AG04450 (cell line): ENCODE data around the gene OR1L8. TPM values are rescaled to one million over a fixed set of nuclear protein-coding genes. Genes with fewer than 3 reads are reported as not detected.
"Not testable (repeated sequence)": the region's sequence is repeated elsewhere in the genome, so short reads cannot be mapped to it uniquely, and the experiment has no call there.

Source experiments
- CTCF ChIA-PET: fragments of 300-600, 350-600 bp; formaldehyde crosslinking; extraction: SDS; loops from one replicate; lab custom pipeline; 2022; ENCODE audit warnings: antibody characterized with exemption, inconsistent platforms; lab: Charles Lee
- POLR2A ChIA-PET: fragments of 350-600 bp; formaldehyde crosslinking; extraction: SDS; loops from one replicate; lab custom pipeline; 2021; ENCODE audit warnings: antibody characterized with exemption, inconsistent platforms; lab: Yijun Ruan, JAX
- DNase-seq: peaks from one replicate; pipeline ENCODE4 v3.0.0-alpha.2; 2011; ENCODE audit warnings: low read depth, low spot score
- H3K27ac ChIP-seq: one replicate; pipeline ENCODE4 v1.5.1; 2012; ENCODE audit warnings: low read depth, low read length, control low read depth
- H3K27me3 ChIP-seq: one replicate; pipeline ENCODE4 v1.6.0; 2012; ENCODE audit warnings: low read length; ENCODE audit not compliant: control insufficient read depth, insufficient read depth
- H3K4me3 ChIP-seq: 2 replicates; pipeline ENCODE4 v1.5.1; 2011; ENCODE audit warnings: mild to moderate bottlenecking, low read depth, low read length, control low read depth
- H3K9me3 ChIP-seq: 2 replicates; pipeline ENCODE4 v1.5.1; 2012; ENCODE audit warnings: low read length; ENCODE audit not compliant: control insufficient read depth, insufficient read depth
- polyA plus RNA-seq: library from polyadenylated mRNA; depleted of rRNA; stranded (reverse); fragments of >200 nt; gene quantifications from 2 replicates; pipeline ENCODE4 v1.2.3, GENCODE V29; 2011
- TF ChIP-seq, protein P1 (sequence below): IDR thresholded peaks from 2 replicates; pipeline ENCODE4 v1.5.1; 2011; ENCODE audit warnings: low read depth, low read length, control low read depth, inconsistent platforms

OR1L8 gene
- polyA plus RNA-seq, 1 experiment: not detected

DNA sequence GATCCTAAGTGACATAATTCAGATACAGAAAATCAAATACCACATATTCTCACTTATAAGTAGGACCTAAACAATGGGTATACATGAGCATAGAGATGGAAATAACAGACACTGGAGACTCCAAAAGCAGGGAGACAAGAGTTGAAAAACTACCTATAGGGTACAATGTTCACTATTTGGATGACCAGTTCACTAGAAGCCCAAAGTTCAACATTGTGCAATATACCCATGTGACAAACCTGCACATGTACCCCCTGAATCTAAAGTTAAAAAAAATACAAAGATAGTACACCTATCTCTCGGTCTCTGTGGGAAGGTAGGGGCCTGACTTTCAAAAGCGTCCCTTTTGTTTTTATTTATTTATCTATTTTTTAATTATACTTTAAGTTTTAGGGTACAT is 44.4 kb downstream of the OR1L8 start:
- DNase-seq: no peak
- Histone ChIP-seq H3K4me3 (no peak overlapping the region), H3K27me3 (no peaks in the 10 kb centered on the region), H3K27ac (no peak overlapping the region), H3K9me3 (no peaks in the 10 kb centered on the region)
- TF ChIP-seq, protein P1, sequence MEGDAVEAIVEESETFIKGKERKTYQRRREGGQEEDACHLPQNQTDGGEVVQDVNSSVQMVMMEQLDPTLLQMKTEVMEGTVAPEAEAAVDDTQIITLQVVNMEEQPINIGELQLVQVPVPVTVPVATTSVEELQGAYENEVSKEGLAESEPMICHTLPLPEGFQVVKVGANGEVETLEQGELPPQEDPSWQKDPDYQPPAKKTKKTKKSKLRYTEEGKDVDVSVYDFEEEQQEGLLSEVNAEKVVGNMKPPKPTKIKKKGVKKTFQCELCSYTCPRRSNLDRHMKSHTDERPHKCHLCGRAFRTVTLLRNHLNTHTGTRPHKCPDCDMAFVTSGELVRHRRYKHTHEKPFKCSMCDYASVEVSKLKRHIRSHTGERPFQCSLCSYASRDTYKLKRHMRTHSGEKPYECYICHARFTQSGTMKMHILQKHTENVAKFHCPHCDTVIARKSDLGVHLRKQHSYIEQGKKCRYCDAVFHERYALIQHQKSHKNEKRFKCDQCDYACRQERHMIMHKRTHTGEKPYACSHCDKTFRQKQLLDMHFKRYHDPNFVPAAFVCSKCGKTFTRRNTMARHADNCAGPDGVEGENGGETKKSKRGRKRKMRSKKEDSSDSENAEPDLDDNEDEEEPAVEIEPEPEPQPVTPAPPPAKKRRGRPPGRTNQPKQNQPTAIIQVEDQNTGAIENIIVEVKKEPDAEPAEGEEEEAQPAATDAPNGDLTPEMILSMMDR: no peak
- CTCF ChIA-PET: no interaction called here
- POLR2A ChIA-PET: no interaction called here

DNA sequence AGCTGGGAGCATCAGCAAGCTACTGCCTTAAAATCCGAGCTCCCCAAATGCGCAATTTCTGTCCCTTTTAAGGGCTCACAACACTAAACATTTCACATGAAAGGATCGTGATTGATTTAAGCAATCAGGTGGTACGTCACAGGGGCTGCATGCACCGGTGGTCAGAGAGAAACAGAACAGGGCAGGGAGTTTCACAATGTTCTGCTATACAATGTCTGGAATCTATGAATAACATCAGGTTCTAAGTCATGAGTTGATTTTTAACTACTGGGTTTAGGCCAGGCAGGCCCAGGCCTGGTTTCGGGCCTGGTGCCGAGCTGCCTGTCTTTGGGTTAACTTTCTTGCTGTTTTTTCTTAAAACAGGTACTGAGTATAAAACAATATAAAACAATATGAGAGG is 46.1 kb downstream of the OR1L8 start:
- CTCF ChIA-PET, H3K9me3 ChIP-seq, H3K27me3 ChIP-seq, H3K4me3 ChIP-seq, H3K27ac ChIP-seq, POLR2A ChIA-PET, DNase-seq: not testable (repeated sequence)

DNA sequence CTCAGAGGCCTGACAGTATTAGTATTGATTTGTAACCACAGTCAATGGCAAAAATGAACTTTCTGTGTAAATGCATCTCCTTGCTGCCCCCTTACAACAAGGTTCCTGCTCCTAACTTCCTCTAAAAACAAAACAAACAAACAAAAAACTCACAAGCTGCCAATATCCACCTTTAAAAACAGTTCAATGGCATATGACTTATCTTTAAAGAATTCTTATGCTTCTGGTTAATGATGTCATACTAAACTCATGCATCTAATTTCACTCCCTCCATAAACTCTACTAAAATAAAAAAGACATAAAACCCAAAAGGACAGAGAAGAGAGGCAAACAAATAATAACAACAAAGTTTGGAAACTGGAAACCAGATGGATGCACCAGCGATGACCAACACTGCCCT is 47.0 kb downstream of the OR1L8 start:
- Histone ChIP-seq H3K27ac (no peak overlapping the region), H3K9me3 (no peaks in the 10 kb centered on the region), H3K4me3 (no peak overlapping the region), H3K27me3 (no peaks in the 10 kb centered on the region)
- CTCF ChIA-PET: interaction anchor here (0.6 kb wide), 1 partner anchor 37 kb away, joined by 3 read pairs; no protein-coding TSS in a partner anchor
- TF ChIP-seq, protein P1: no peak
- POLR2A ChIA-PET: no interaction called here
- DNase-seq: no peak

DNA sequence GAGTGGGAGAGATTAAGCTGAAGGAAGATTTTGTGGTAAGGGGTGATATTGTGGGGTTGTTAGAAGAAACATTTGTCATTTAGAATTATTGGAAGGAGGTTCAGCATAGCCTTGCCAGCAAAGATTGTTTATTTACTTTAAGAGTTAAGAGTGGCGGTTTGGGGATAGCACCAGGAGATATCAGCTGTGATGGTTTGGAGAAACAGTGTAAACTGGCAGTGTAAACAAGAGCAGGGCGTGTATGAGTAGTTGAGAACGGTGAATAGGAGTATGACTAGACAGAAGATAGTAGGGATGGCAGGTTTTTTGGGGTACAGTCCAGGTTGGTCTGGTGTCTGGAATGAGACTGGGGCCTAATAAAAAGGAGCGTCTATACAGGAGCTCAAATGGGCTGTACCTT is 52.0 kb downstream of the OR1L8 start:
- H3K9me3 ChIP-seq, CTCF ChIA-PET, H3K27ac ChIP-seq, POLR2A ChIA-PET, H3K4me3 ChIP-seq, DNase-seq, H3K27me3 ChIP-seq: not testable (repeated sequence)

DNA sequence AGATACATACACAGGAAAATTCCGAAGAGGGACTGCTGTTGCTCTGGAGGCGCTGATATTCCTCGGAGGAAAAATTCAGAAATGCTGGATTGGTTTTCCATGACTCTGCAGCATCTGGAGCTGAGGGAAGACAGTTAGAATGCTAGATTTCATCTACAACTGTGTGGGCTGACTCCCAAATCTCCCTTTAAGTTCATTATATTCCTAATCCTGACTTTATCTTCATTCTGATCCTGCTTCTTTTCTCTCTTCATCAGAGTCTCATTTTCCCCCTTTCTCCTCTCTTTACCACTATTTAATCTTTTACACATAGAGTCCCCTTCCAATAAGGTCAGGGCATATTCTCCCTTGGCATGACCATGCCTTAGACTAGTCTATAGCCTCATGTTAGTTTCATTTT is 56.0 kb downstream of the OR1L8 start, which contains the start of gene OR1N1:
OR1N1 (minus strand) TSS at position 101 of the 400 bp plus-strand sequence; CDS start at position 101, 0 bp downstream.
- Histone ChIP-seq H3K4me3 (no peak within 1 kb of the TSS), H3K27ac (no peak within 1 kb of the TSS), H3K27me3 (no peaks in the 10 kb centered on the region), H3K9me3 (no peaks in the 10 kb centered on the region)
- no peak for DNase-seq
- ChIA-PET CTCF (no interaction called here), POLR2A (no interaction called here)
- TF ChIP-seq, protein P1: no peak

DNA sequence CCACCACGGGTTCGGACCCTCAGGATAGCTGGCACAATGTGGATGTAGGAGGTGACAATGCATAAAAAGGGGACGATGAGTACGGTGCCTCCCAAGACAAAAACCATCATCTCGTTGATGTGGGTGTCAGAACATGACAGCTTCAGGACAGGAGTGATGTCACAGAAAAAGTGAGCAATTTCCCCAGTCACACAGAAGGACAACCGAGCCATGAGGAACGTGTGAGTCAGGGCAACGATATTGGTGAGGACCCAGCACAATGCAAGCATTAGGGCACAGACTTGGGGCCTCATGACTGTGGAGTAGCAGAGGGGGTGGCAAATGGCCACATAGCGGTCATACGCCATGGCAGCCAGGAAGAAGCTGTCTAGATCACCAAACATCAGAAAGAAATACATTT is 56.6 kb downstream of the OR1L8 start:
- ChIA-PET POLR2A (no interaction called here), CTCF (no interaction called here)
- TF ChIP-seq, protein P1: no peak
- Histone ChIP-seq H3K9me3 (no peaks in the 10 kb centered on the region), H3K4me3 (no peak overlapping the region), H3K27ac (no peak overlapping the region), H3K27me3 (no peaks in the 10 kb centered on the region)
- no peak for DNase-seq
